ENCODE results near the gene RALGPS1. TPM values are rescaled to one million over a fixed set of nuclear protein-coding genes. Genes with fewer than 3 reads are reported as not detected.

RALGPS1 gene
- total and polyA plus RNA-seq, 2 of the 13 experiments (the other 11 are each of a cell fraction or from before 2014, with no cell fraction given): 3.7 to 6.5 TPM

- TF ChIP-seq, protein P1, sequence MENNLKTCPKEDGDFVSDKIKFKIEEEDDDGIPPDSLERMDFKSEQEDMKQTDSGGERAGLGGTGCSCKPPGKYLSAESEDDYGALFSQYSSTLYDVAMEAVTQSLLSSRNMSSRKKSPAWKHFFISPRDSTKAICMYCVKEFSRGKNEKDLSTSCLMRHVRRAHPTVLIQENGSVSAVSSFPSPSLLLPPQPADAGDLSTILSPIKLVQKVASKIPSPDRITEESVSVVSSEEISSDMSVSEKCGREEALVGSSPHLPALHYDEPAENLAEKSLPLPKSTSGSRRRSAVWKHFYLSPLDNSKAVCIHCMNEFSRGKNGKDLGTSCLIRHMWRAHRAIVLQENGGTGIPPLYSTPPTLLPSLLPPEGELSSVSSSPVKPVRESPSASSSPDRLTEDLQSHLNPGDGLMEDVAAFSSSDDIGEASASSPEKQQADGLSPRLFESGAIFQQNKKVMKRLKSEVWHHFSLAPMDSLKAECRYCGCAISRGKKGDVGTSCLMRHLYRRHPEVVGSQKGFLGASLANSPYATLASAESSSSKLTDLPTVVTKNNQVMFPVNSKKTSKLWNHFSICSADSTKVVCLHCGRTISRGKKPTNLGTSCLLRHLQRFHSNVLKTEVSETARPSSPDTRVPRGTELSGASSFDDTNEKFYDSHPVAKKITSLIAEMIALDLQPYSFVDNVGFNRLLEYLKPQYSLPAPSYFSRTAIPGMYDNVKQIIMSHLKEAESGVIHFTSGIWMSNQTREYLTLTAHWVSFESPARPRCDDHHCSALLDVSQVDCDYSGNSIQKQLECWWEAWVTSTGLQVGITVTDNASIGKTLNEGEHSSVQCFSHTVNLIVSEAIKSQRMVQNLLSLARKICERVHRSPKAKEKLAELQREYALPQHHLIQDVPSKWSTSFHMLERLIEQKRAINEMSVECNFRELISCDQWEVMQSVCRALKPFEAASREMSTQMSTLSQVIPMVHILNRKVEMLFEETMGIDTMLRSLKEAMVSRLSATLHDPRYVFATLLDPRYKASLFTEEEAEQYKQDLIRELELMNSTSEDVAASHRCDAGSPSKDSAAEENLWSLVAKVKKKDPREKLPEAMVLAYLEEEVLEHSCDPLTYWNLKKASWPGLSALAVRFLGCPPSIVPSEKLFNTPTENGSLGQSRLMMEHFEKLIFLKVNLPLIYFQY (CRISPR knock-in tag; IDR thresholded peaks at IDR 0.05; ENCODE audit: borderline replicate concordance): no peak
- TF ChIP-seq XRCC5 (optimal IDR thresholded peaks at IDR 0.05; ENCODE audit: low read length) (no peak), ZNF3 (CRISPR knock-in tag; IDR thresholded peaks at IDR 0.05) (no peak), SUZ12 (IDR thresholded peaks at IDR 0.05; ENCODE audit: low read depth, low read length) (no peak)
These were observed 232.7 kb downstream of the RALGPS1 start (continued) for GRCh38 chr9:127147251-127147650.

- POLR2A ChIA-PET: no interaction called here
- ATAC-seq: no peak
- no TSS peak for BruUV-seq (replicated peaks)
These were observed 233.4 kb downstream of the RALGPS1 start for GRCh38 chr9:127148014-127148413.

More at GRCh38 chr9:127148014-127148413, 233.4 kb downstream of the RALGPS1 start:
- DNase-seq (ENCODE audit: low spot score) (no peak), FAIRE-seq (no peak)
- Histone ChIP-seq H3K27me3 (ENCODE audit: control insufficient read depth in 1 of 2, insufficient read depth in 2 of 2, low read length in 2 of 2) (no peaks in the 10 kb centered on the region), H3K36me3 (replicated peaks in 1 of 2; ENCODE audit: control insufficient read depth in 1 of 2, insufficient read depth in 2 of 2, low read length in 2 of 2) (no peaks in the 10 kb centered on the region), H3K4me1 (ENCODE audit: insufficient read depth, low read length) (no peaks in the 10 kb centered on the region), H3K79me2 (ENCODE audit: insufficient read depth, low read length) (no peaks in the 10 kb centered on the region), H3K9ac (ENCODE audit: insufficient read depth, low read depth, low read length) (no peak overlapping the region), H3K4me3 (replicated peaks in 1 of 3; ENCODE audit: insufficient read depth in 1 of 3, low read depth in 2 of 3, low read length in 3 of 3) (no peak overlapping the region), H3K4me2 (ENCODE audit: low read depth, low read length) (no peak overlapping the region), H3K9me3 (ENCODE audit: low read length) (no peaks in the 10 kb centered on the region), H3K27ac (ENCODE audit: extremely low read length, insufficient read depth, low read length) (no peak overlapping the region), H2AFZ (ENCODE audit: low read length) (no peak overlapping the region), H4K20me1 (ENCODE audit: insufficient read depth, low read length) (no peaks in the 10 kb centered on the region)
- intact Hi-C loops (cut with micrococcal nuclease; ENCODE audit: unreplicated experiment): no loop called here
- 67% methylated on average over 2 of the region's 5 CpGs for WGBS (ENCODE audit: low lambda C conversion rate)
- CTCF ChIA-PET (ENCODE audit: low intra/inter-chr PET ratio, low total read pairs): no interaction called here
- in situ Hi-C loops (cut with HindIII; ENCODE audit: extremely low pct_ligation_motif_present, low pct_unique_long_range_greater_than_20kb): no loop called here
- TF ChIP-seq BCL6 (CRISPR knock-in tag; IDR thresholded peaks at IDR 0.05) (no peak), MNT (IDR thresholded peaks at IDR 0.05) (peak; percentile 54; the same call in 1 of the 2 replicates)

All from HepG2 (cell line).